KMS-11 (cell line): ENCODE measurements around the gene STARD13.

Source experiments
- H2AFZ ChIP-seq: fragments of 200-600 bp; sonication (generic); 2 replicates; pipeline ENCODE4 v1.6.1; 2016; ENCODE audit warnings: antibody characterized with exemption, mixed run types, low read depth
- H3K27ac ChIP-seq: fragments of 200-600 bp; sonication (generic); 2 replicates; pipeline ENCODE4 v1.6.1; 2016; ENCODE audit warnings: mild to moderate bottlenecking, mixed run types
- H3K27me3 ChIP-seq: fragments of 200-600 bp; sonication (generic); 2 replicates; pipeline ENCODE4 v1.6.1; 2017; ENCODE audit warnings: mild to moderate bottlenecking, low read depth, mixed run types, moderate library complexity; ENCODE audit not compliant: insufficient read depth
- H3K36me3 ChIP-seq: fragments of 200-600 bp; sonication (generic); 2 replicates; pipeline ENCODE4 v1.6.1; 2017; ENCODE audit warnings: mild to moderate bottlenecking, mixed run types; ENCODE audit not compliant: insufficient read depth
- H3K4me1 ChIP-seq: fragments of 200-600 bp; sonication (generic); 2 replicates; pipeline ENCODE4 v1.6.1; 2016; ENCODE audit warnings: mild to moderate bottlenecking, low read depth, mixed run types; ENCODE audit not compliant: poor library complexity, severe bottlenecking
- H3K4me2 ChIP-seq: fragments of 200-600 bp; sonication (generic); 2 replicates; pipeline ENCODE4 v1.7.0; 2016; ENCODE audit warnings: mild to moderate bottlenecking, mixed run types
- H3K4me3 ChIP-seq: fragments of 200-600 bp; sonication (generic); IDR thresholded peaks from 2 replicates; pipeline ENCODE4 v1.6.1; 2017; ENCODE audit warnings: low read depth, low read length, mixed read lengths; ENCODE audit not compliant: insufficient read depth
- H3K79me2 ChIP-seq: fragments of 200-600 bp; sonication (generic); 2 replicates; pipeline ENCODE4 v1.6.1; 2016; ENCODE audit warnings: low read depth, mixed run types; ENCODE audit not compliant: insufficient read depth
- H3K9ac ChIP-seq: fragments of 200-600 bp; sonication (generic); 2 replicates; pipeline ENCODE4 v1.6.1; 2016; ENCODE audit warnings: mild to moderate bottlenecking, mixed run types
- H4K20me1 ChIP-seq: fragments of 200-600 bp; sonication (generic); 2 replicates; pipeline ENCODE4 v1.6.1; 2016; ENCODE audit warnings: mild to moderate bottlenecking, mixed run types; ENCODE audit not compliant: insufficient read depth
- TF ChIP-seq, protein P1 (sequence below): fragments of 200-600 bp; sonication (generic); conservative IDR thresholded peaks from 2 replicates; pipeline ENCODE4 v1.6.1; 2017; ENCODE audit warnings: low read depth, mild to moderate bottlenecking, antibody characterized with exemption, low read length, moderate library complexity, mixed read lengths

Gene STARD13

GRCh38 chr13:33150662-33151061, 134.9 kb downstream of the STARD13 start:
- no peaks in the 10 kb centered on the region for H3K36me3 ChIP-seq
- no peak overlapping the region for H3K27ac ChIP-seq
- H3K4me3 ChIP-seq = no peak overlapping the region
- H3K27me3 ChIP-seq = no peaks in the 10 kb centered on the region
- H3K4me1 ChIP-seq = peaks cover 35% of the 10 kb centered on the region
- H2AFZ ChIP-seq = no peak overlapping the region
- no peak overlapping the region for H3K9ac ChIP-seq
- H4K20me1 ChIP-seq = no peaks in the 10 kb centered on the region
- H3K79me2 ChIP-seq = no peaks in the 10 kb centered on the region
- TF ChIP-seq, protein P1, sequence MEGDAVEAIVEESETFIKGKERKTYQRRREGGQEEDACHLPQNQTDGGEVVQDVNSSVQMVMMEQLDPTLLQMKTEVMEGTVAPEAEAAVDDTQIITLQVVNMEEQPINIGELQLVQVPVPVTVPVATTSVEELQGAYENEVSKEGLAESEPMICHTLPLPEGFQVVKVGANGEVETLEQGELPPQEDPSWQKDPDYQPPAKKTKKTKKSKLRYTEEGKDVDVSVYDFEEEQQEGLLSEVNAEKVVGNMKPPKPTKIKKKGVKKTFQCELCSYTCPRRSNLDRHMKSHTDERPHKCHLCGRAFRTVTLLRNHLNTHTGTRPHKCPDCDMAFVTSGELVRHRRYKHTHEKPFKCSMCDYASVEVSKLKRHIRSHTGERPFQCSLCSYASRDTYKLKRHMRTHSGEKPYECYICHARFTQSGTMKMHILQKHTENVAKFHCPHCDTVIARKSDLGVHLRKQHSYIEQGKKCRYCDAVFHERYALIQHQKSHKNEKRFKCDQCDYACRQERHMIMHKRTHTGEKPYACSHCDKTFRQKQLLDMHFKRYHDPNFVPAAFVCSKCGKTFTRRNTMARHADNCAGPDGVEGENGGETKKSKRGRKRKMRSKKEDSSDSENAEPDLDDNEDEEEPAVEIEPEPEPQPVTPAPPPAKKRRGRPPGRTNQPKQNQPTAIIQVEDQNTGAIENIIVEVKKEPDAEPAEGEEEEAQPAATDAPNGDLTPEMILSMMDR = no peak
- H3K4me2 ChIP-seq = no peak overlapping the region

- Histone ChIP-seq H3K4me2 (no peak overlapping the region), H3K36me3 (no peaks in the 10 kb centered on the region), H3K27ac (no peak overlapping the region), H3K79me2 (no peaks in the 10 kb centered on the region), H3K27me3 (no peaks in the 10 kb centered on the region), H3K4me1 (peaks cover 40% of the 10 kb centered on the region), H3K9ac (no peak overlapping the region), H3K4me3 (no peak overlapping the region), H2AFZ (no peak overlapping the region), H4K20me1 (no peaks in the 10 kb centered on the region)
- TF ChIP-seq, protein P1 = no peak
Observed at GRCh38 chr13:33150126-33150525, 135.4 kb downstream of the STARD13 start.

DNA sequence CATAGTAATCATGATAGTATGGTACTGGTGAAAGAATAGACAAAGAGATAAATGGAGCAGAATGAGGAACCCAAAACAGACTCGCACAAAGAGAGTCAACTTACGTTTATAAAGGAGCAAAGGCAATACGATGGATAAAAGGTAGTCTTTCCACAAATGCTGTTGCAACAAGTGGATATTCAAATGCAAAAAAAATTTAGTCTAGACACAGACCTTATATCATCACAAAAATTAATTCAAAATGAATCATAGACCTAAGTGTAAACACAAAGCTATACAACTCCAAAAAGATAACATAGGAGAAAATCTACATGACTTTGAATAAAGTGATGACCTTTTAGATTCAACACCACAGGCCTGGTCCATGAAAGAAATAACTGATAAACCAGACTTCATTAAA, 137.7 kb downstream of the STARD13 start:
- Histone ChIP-seq H3K27ac (peak overlapping the region; percentile 99), H2AFZ (peak overlapping the region; percentile 64; the same call in 1 of the 2 replicates), H3K9ac (peak overlapping the region; percentile 62; the same call in 1 of the 2 replicates), H4K20me1 (no peaks in the 10 kb centered on the region), H3K27me3 (no peaks in the 10 kb centered on the region), H3K4me1 (peaks cover 63% of the 10 kb centered on the region), H3K79me2 (no peaks in the 10 kb centered on the region), H3K4me2 (peak overlapping the region; percentile 74; the same call in 1 of the 2 replicates), H3K4me3 (no peak overlapping the region), H3K36me3 (no peaks in the 10 kb centered on the region)
- TF ChIP-seq, protein P1 = no peak

- TF ChIP-seq, protein P1 = no peak
- peak overlapping the region; percentile 99 for H3K27ac ChIP-seq
- peak overlapping the region; percentile 74 for H3K4me2 ChIP-seq
- no peaks in the 10 kb centered on the region for H4K20me1 ChIP-seq
- H2AFZ ChIP-seq = peak overlapping the region; percentile 64; the same call in 1 of the 2 replicates
- H3K4me1 ChIP-seq = peaks cover 63% of the 10 kb centered on the region
- peak overlapping the region; percentile 62; the same call in 1 of the 2 replicates for H3K9ac ChIP-seq
- H3K4me3 ChIP-seq = no peak overlapping the region
- no peaks in the 10 kb centered on the region for H3K79me2 ChIP-seq
- H3K36me3 ChIP-seq = no peaks in the 10 kb centered on the region
- no peaks in the 10 kb centered on the region for H3K27me3 ChIP-seq
Observed at GRCh38 chr13:33146843-33147611, 138.5 kb downstream of the STARD13 start.
